ENCODE data around the gene WLS. TPM values are rescaled to one million over a fixed set of nuclear protein-coding genes. Genes with fewer than 3 reads are reported as not detected.

Gene WLS
- total RNA-seq, 2 donors from 2014 or later, result 0.11 TPM; not detected in 1

- H3K4me1 Mint-ChIP-seq, result no peaks in the 10 kb centered on the region
- no peak overlapping the region for H3K4me3 Mint-ChIP-seq
- H3K27me3 Mint-ChIP-seq, result no peaks in the 10 kb centered on the region
- no peaks in the 10 kb centered on the region for H3K36me3 Mint-ChIP-seq (ENCODE audit: low read depth)
- no peak overlapping the region for H3K27ac Mint-ChIP-seq
- no peak for ATAC-seq (replicated peaks)
- H3K9me3 Mint-ChIP-seq, result no peaks in the 10 kb centered on the region
Measured at GRCh38 chr1:68217618-68218017, 14.7 kb downstream of the WLS start.

DNA sequence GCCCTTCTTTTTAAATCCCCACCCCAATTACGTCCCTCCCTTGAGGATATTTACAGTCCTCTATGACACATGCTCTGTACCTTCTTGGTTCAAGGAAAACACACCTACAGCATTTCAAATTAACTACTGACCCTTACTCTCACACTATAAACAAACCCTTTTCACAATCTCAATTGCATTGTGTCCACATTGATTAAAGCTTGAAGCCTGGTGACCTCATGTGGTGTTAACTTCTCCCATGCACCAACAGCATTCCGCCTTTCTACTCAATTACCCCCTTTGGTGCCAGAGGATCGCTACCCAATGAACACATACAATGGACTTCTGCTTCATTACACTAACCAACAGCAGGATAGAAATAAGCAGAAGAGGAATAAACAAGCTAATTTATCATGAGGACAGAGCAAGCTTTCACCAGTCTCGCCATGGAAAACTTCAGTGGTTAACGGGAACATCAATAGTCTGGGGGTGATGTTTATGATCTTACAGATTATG is 15.2 kb downstream of the WLS start:
- no peak for ATAC-seq (replicated peaks)
- Mint-ChIP-seq H3K9me3 (no peaks in the 10 kb centered on the region), H3K36me3 (ENCODE audit: low read depth) (no peaks in the 10 kb centered on the region), H3K4me1 (no peaks in the 10 kb centered on the region), H3K27me3 (no peaks in the 10 kb centered on the region), H3K27ac (no peak overlapping the region), H3K4me3 (no peak overlapping the region)

- Mint-ChIP-seq H3K27me3 (no peaks in the 10 kb centered on the region), H3K9me3 (no peaks in the 10 kb centered on the region), H3K36me3 (ENCODE audit: low read depth) (no peaks in the 10 kb centered on the region), H3K4me3 (no peak overlapping the region), H3K27ac (no peak overlapping the region), H3K4me1 (no peaks in the 10 kb centered on the region)
- no peak for ATAC-seq (replicated peaks)
Measured at GRCh38 chr1:68216089-68216772, 16.1 kb downstream of the WLS start.

DNA sequence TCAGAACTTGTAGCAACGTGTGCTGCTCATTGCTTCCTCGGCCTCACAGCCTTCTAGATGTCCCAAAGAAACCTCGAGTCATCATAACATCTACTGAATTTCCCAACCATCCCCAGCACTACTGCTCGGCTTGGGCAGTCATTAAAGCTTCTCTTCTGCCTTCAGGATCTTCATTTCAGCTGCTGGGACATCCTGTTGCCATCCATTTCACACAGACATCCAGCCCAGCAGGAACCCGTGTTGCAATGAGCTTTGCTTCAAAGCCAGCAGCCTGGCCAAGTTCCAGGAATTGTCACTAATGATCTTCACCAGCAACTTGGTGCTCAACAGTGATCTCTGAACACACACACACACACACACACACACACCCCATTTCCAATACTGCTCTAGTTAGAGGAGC is 18.5 kb downstream of the WLS start:
- no peak for ATAC-seq (replicated peaks)
- Mint-ChIP-seq H3K27ac (no peak overlapping the region), H3K36me3 (ENCODE audit: low read depth) (no peaks in the 10 kb centered on the region), H3K4me3 (no peak overlapping the region), H3K4me1 (no peaks in the 10 kb centered on the region), H3K27me3 (no peaks in the 10 kb centered on the region), H3K9me3 (no peaks in the 10 kb centered on the region)

DNA sequence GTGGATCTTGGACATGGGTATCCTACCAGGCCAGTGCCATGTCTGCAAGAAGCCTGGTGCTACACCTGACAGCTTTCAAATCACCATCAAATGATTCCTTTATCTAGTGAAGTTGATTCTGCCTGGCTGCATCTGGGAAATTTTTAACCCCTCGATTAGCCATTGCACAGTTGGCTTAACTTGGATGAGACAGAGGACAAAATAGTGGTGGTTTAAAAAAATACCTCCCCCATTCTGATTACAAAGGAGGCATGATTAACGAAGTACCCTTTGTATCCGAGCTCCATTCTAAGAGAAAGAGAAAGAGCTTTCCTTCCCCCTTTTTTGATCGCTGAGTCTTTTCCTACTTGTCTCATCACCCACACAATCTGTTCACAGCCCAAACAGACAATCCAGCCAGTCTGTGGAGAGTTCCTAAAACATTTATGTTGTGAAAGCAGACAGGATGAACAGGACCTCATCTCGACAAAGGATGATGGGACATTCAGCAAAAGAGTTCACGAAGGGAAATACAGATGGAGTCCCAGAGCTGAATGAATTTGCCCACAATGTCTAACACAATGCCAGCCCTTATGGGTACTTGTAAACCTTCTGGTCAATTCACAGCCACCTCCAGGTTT is 20.5 kb downstream of the WLS start:
- no peak for ATAC-seq (replicated peaks)
- Mint-ChIP-seq H3K36me3 (ENCODE audit: low read depth) (no peaks in the 10 kb centered on the region), H3K4me3 (no peak overlapping the region), H3K27ac (no peak overlapping the region), H3K9me3 (no peaks in the 10 kb centered on the region), H3K27me3 (peaks cover 3% of the 10 kb centered on the region), H3K4me1 (no peaks in the 10 kb centered on the region)

DNA sequence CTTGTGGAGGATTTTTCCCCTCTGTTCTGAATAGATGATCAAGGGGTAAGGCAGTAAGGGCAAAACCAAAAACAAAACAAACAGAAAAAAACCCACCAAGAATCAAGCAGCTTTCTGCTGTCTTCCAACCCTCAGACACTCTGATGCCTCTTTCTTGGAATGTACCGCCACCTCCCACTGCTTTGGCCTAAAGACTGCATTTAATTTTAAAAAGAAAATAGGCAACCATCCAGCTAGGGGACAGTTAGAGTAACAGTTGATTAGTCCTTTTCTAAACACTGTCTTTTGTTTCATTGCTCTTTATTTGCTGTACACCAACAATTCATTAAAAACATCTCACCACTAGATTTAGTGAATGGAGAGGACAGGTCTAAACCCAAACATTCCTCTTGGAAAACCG is 21.5 kb downstream of the WLS start:
- H3K4me3 Mint-ChIP-seq, result no peak overlapping the region
- peaks cover 3% of the 10 kb centered on the region for H3K27me3 Mint-ChIP-seq
- no peak overlapping the region for H3K27ac Mint-ChIP-seq
- ATAC-seq (replicated peaks), result no peak
- H3K4me1 Mint-ChIP-seq, result no peaks in the 10 kb centered on the region
- H3K9me3 Mint-ChIP-seq, result no peaks in the 10 kb centered on the region
- H3K36me3 Mint-ChIP-seq (ENCODE audit: low read depth), result no peaks in the 10 kb centered on the region

- Mint-ChIP-seq H3K9me3 (no peaks in the 10 kb centered on the region), H3K36me3 (ENCODE audit: low read depth) (no peaks in the 10 kb centered on the region), H3K27ac (no peak overlapping the region), H3K4me3 (no peak overlapping the region), H3K27me3 (peaks cover 3% of the 10 kb centered on the region), H3K4me1 (no peaks in the 10 kb centered on the region)
- no peak for ATAC-seq (replicated peaks)
Measured at GRCh38 chr1:68210027-68210426, 22.3 kb downstream of the WLS start.

- no peaks in the 10 kb centered on the region for H3K4me1 Mint-ChIP-seq
Measured at GRCh38 chr1:68206848-68207689, 25.3 kb downstream of the WLS start.

GRCh38 chr1:68205794-68206358 is 26.4 kb downstream of the WLS start:
- no peaks in the 10 kb centered on the region for H3K36me3 Mint-ChIP-seq (ENCODE audit: low read depth)
- no peaks in the 10 kb centered on the region for H3K4me1 Mint-ChIP-seq
- H3K27me3 Mint-ChIP-seq, result peaks cover 6% of the 10 kb centered on the region
- ATAC-seq (replicated peaks), result peak; percentile 28
- H3K27ac Mint-ChIP-seq, result no peak overlapping the region
- H3K9me3 Mint-ChIP-seq, result no peaks in the 10 kb centered on the region
- H3K4me3 Mint-ChIP-seq, result no peak overlapping the region

More at GRCh38 chr1:68206848-68207689, 25.3 kb downstream of the WLS start:
- ATAC-seq (replicated peaks), result no peak
- Mint-ChIP-seq H3K9me3 (no peaks in the 10 kb centered on the region), H3K27ac (no peak overlapping the region), H3K27me3 (peaks cover 6% of the 10 kb centered on the region), H3K4me3 (no peak overlapping the region), H3K36me3 (ENCODE audit: low read depth) (no peaks in the 10 kb centered on the region)

DNA sequence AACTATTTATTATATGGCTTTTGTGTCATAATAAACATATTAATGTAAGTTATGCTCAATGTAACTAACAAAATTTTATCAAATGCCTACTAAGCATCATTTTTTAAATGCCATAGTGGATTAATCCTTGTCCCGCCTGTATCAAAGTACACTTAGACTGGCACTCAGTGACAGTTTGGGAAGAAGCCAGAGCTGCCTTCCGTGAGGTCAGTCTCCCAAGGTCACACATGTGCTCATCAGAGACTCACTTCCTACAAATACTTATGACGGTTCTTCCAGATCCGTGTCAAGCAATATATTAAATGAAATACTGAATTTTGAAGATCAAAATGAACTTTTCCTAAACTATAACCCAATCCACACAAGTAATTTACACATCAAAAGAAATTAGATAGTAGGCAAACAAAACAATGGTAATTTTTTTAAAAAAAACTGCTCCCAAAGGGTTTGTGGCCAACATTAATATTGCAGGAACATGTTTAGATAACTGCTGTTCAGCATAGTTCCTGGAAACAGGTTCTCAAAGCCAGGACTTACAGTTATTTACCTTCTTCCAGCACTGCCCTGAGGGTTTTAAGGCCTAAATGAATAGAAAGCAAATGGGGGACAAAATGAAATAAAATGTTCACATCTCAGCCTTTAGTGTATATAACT is 27.2 kb downstream of the WLS start:
- H3K4me1 Mint-ChIP-seq, result no peaks in the 10 kb centered on the region
- no peaks in the 10 kb centered on the region for H3K9me3 Mint-ChIP-seq
- ATAC-seq (replicated peaks), result no peak
- no peaks in the 10 kb centered on the region for H3K36me3 Mint-ChIP-seq (ENCODE audit: low read depth)
- H3K4me3 Mint-ChIP-seq, result no peak overlapping the region
- peaks cover 6% of the 10 kb centered on the region for H3K27me3 Mint-ChIP-seq
- no peak overlapping the region for H3K27ac Mint-ChIP-seq

- Mint-ChIP-seq H3K27ac (no peak overlapping the region), H3K9me3 (no peaks in the 10 kb centered on the region), H3K27me3 (peaks cover 3% of the 10 kb centered on the region), H3K4me3 (no peak overlapping the region), H3K4me1 (no peaks in the 10 kb centered on the region), H3K36me3 (ENCODE audit: low read depth) (no peaks in the 10 kb centered on the region)
- ATAC-seq (replicated peaks), result no peak
Measured at GRCh38 chr1:68202239-68202832, 30.0 kb downstream of the WLS start.

- peaks cover 3% of the 10 kb centered on the region for H3K27me3 Mint-ChIP-seq
- no peak for ATAC-seq (replicated peaks)
- no peaks in the 10 kb centered on the region for H3K9me3 Mint-ChIP-seq
- H3K27ac Mint-ChIP-seq, result no peak overlapping the region
- H3K4me3 Mint-ChIP-seq, result no peak overlapping the region
- H3K36me3 Mint-ChIP-seq (ENCODE audit: low read depth), result no peaks in the 10 kb centered on the region
- no peaks in the 10 kb centered on the region for H3K4me1 Mint-ChIP-seq
Measured at GRCh38 chr1:68201546-68202238, 30.6 kb downstream of the WLS start.

- Mint-ChIP-seq H3K9me3 (no peaks in the 10 kb centered on the region), H3K4me3 (no peak overlapping the region), H3K4me1 (no peaks in the 10 kb centered on the region), H3K36me3 (ENCODE audit: low read depth) (no peaks in the 10 kb centered on the region), H3K27me3 (peaks cover 3% of the 10 kb centered on the region), H3K27ac (no peak overlapping the region)
- no peak for ATAC-seq (replicated peaks)
Measured at GRCh38 chr1:68199603-68200002, 32.7 kb downstream of the WLS start.

Measured in activated T-helper 17 cell treated with anti-CD3 and anti-CD28 coated beads, Interleukin-2, amount 50 U/mL, for 72 hours (primary cell).